DMS153 treated with DMSO at 0.1 percent for 48 hours (cell line): ENCODE data around the gene SLC12A7.

ENCODE experiments used
- DNase-seq: peaks from one replicate; lab custom pipeline; 2025; ENCODE audit not compliant: unreplicated experiment; lab: John Stamatoyannopoulos, UW

SLC12A7 gene

GRCh38 chr5:1112596-1113331 is 901 bp upstream of the SLC12A7 start:
- DNase-seq, result no peak

GRCh38 chr5:1111241-1111726 is 579 bp downstream of the SLC12A7 start:
- no peak for DNase-seq

- no peak for DNase-seq
Observed at GRCh38 chr5:1110307-1111240, 1.3 kb downstream of the SLC12A7 start.

GRCh38 chr5:1109542-1110306 is 2.1 kb downstream of the SLC12A7 start:
- no peak for DNase-seq

GRCh38 chr5:1108865-1109174 is 3.0 kb downstream of the SLC12A7 start:
- DNase-seq, result no peak

GRCh38 chr5:1108023-1108864 is 3.6 kb downstream of the SLC12A7 start:
- no peak for DNase-seq

GRCh38 chr5:1107167-1108022 is 4.5 kb downstream of the SLC12A7 start:
- no peak for DNase-seq

- DNase-seq, result no peak
Observed at GRCh38 chr5:1106385-1107166, 5.3 kb downstream of the SLC12A7 start.

GRCh38 chr5:1105350-1106265 is 6.3 kb downstream of the SLC12A7 start:
- no peak for DNase-seq

GRCh38 chr5:1104327-1105006 is 7.4 kb downstream of the SLC12A7 start:
- no peak for DNase-seq

- no peak for DNase-seq
Observed at GRCh38 chr5:1103505-1104326, 8.1 kb downstream of the SLC12A7 start.

- DNase-seq, result no peak
Observed at GRCh38 chr5:1103093-1103492, 8.8 kb downstream of the SLC12A7 start.

- no peak for DNase-seq
Observed at GRCh38 chr5:1101961-1102713, 9.7 kb downstream of the SLC12A7 start.

GRCh38 chr5:1100664-1101574 is 10.9 kb downstream of the SLC12A7 start:
- no peak for DNase-seq
